ENCODE data around the gene NRM. TPM values are rescaled to one million over a fixed set of nuclear protein-coding genes. Genes with fewer than 3 reads are reported as not detected.
"Not testable (repeated sequence)": the region's sequence is repeated elsewhere in the genome, so short reads cannot be mapped to it uniquely, and the experiment has no call there.

Gene NRM
- total and polyA plus RNA-seq, 12 donors, result 1.6 to 11.6 (median 3.8) TPM

GRCh38 chr6:30724906-30725667 lies 34.3 kb upstream of the NRM start:
- intact Hi-C loops (cut with DNase I), result loop anchor here in 7 of 10 donors (5.0 to 10.0 kb wide), 8 partner anchors 98 to 243 kb away; partner anchors contain the start of genes GNL1 (in 3 of the 7), PRR3 (in 3 of the 7), ATAT1 (in 1 of the 7) and HLA-E (in 1 of the 7)
- Histone ChIP-seq H3K27ac (peak overlapping the region in 4 of 10 donors; percentile 5 to 47 (median 32)), H3K4me1 (peaks cover 3 to 50% (median 41%) of the 10 kb centered on the region in 9 donors), H3K27me3 (no peaks in the 10 kb centered on the region), H3K36me3 (peaks cover 0 to 86% (median 58%) of the 10 kb centered on the region in 9 donors), H3K4me3 (no peak overlapping the region), H3K9me3 (no peaks in the 10 kb centered on the region)
- no peak for ATAC-seq
- 30 to 32% methylated on average over 6 of the region's 6 CpGs for WGBS, 2 donors
- no peak for TF ChIP-seq CTCF (IDR thresholded peaks at IDR 0.05)
- DNase-seq, result no peak

GRCh38 chr6:30723843-30724741 lies 33.3 kb upstream of the NRM start:
- H3K27me3 ChIP-seq, ATAC-seq, H3K4me3 ChIP-seq, DNase-seq, H3K9me3 ChIP-seq: not testable (repeated sequence)
- intact Hi-C loops (cut with DNase I), result loop anchor here in 9 of 10 donors (2.0 to 10.0 kb wide), 9 partner anchors 43 to 239 kb away; partner anchors contain the start of genes GNL1 (in 3 of the 9), PRR3 (in 3 of the 9), ATAT1 (in 1 of the 9) and HLA-E (in 1 of the 9)
- Histone ChIP-seq H3K27ac (peak overlapping the region in 2 of 10 donors; percentile 36 to 47), H3K36me3 (peaks cover 0 to 76% (median 49%) of the 10 kb centered on the region in 9 donors), H3K4me1 (peaks cover 7 to 57% (median 48%) of the 10 kb centered on the region in 9 donors)
- TF ChIP-seq CTCF (IDR thresholded peaks at IDR 0.05), result peak in 2 of 9 donors; percentile 10 to 11
- WGBS, 2 donors, result 56 to 60% methylated on average over 29 of the region's 29 CpGs

GRCh38 chr6:30723159-30723842 lies 32.5 kb upstream of the NRM start:
- peaks cover 0 to 68% (median 41%) of the 10 kb centered on the region in 9 donors for H3K36me3 ChIP-seq
- intact Hi-C loops (cut with DNase I), result loop anchor here in 9 of 10 donors (2.0 to 10.0 kb wide), 9 partner anchors 42 to 238 kb away; partner anchors contain the start of genes GNL1 (in 3 of the 9), PRR3 (in 3 of the 9), ATAT1 (in 1 of the 9) and HLA-E (in 1 of the 9)
- WGBS, 2 donors, result 51 to 61% methylated on average over 16 of the region's 16 CpGs
- ATAC-seq, H3K27me3 ChIP-seq, DNase-seq, H3K9me3 ChIP-seq: not testable (repeated sequence)
- H3K27ac ChIP-seq, result peak overlapping the region in 2 of 10 donors; percentile 98 to 99
- H3K4me3 ChIP-seq, result peak overlapping the region in 3 of 10 donors; percentile 88 to 90 (median 89)
- peaks cover 7 to 65% (median 56%) of the 10 kb centered on the region in 9 donors for H3K4me1 ChIP-seq
